Activated T-helper 1 cell treated with anti-CD3 and anti-CD28 coated beads, Interleukin-12 subunit alpha, Interleukin-12 subunit beta, Interleukin-2, Interleukin-4 antibody, amounts not matched to agents 30 ng/mL and 10 ng/mL and 1 ng/mL, durations not matched to agents 14 hours and 24 hours and 36 hours (primary cell): ENCODE results near the gene MACROH2A2. TPM values are rescaled to one million over a fixed set of nuclear protein-coding genes. Genes with fewer than 3 reads are reported as not detected.

Source experiments
- total RNA-seq: library from RNA; stranded (reverse); gene quantifications from 2 replicates; pipeline ENCODE4 v1.2.3, GENCODE V29; 2022

The MACROH2A2 gene
- total RNA-seq, 1 donor from 2014 or later, result 3.4 TPM

Other genes with a start within 250 kb of the MACROH2A2 start
- 7.1 and 7.3 TPM in 2 replicates for gene AIFM2, start 80.0 kb downstream of the MACROH2A2 start, total RNA-seq
- gene TYSND1, start 93.9 kb downstream of the MACROH2A2 start, total RNA-seq, result 12.6 and 12.7 TPM in 2 replicates
- 117 TPM in 2 replicates for gene SAR1A, start 117.7 kb downstream of the MACROH2A2 start, total RNA-seq
- 374 and 393 TPM in 2 replicates for gene PPA1, start 180.6 kb downstream of the MACROH2A2 start, total RNA-seq
- gene NPFFR1, start 231.2 kb downstream of the MACROH2A2 start, total RNA-seq, result not detected in 2 replicates